HG02840 (cell line): ENCODE results near the gene TAF11L12.
"Not testable (repeated sequence)": the region's sequence is repeated elsewhere in the genome, so short reads cannot be mapped to it uniquely, and the experiment has no call there.

ENCODE experiments used
- ATAC-seq: cut with Tn5 transposase; IDR thresholded peaks from one replicate; pipeline ENCODE4 v1.9.1; 2021; ENCODE audit warnings: mild to moderate bottlenecking, moderate library complexity, moderate number of reproducible peaks; ENCODE audit not compliant: unreplicated experiment, low FRiP score

TAF11L12 gene

GRCh38 chr5:17610092-17610491 lies at the start of gene TAF11L12:
Gene TAF11L12 (plus strand): TSS chr5:17610392.
- not testable (repeated sequence) for ATAC-seq

GRCh38 chr5:17585658-17586057 lies 24.5 kb upstream of the TAF11L12 start, which contains the start of gene TAF11L7:
Gene TAF11L7 (minus strand): TSS chr5:17585758.
- ATAC-seq: not testable (repeated sequence)

GRCh38 chr5:17590860-17591259 lies 19.3 kb upstream of the TAF11L12 start, which contains the start of gene TAF11L8:
Gene TAF11L8 (minus strand): TSS chr5:17590960.
- not testable (repeated sequence) for ATAC-seq

- not testable (repeated sequence) for ATAC-seq
Measured at GRCh38 chr5:17594255-17594654, 15.9 kb upstream of the TAF11L12 start, which contains the start of gene TAF11L9. Gene TAF11L9 (minus strand): TSS chr5:17594394.

- ATAC-seq: not testable (repeated sequence)
Measured at GRCh38 chr5:17597728-17598127, 12.5 kb upstream of the TAF11L12 start, which contains the start of gene TAF11L10. Gene TAF11L10 (minus strand): TSS chr5:17597828.

GRCh38 chr5:17603880-17604279 lies 6.3 kb upstream of the TAF11L12 start, which contains the start of gene TAF11L11:
Gene TAF11L11 (plus strand): TSS chr5:17604183.
- not testable (repeated sequence) for ATAC-seq

- ATAC-seq: no peak
Measured at GRCh38 chr5:17604951-17605350, 5.2 kb upstream of the TAF11L12 start.

GRCh38 chr5:17607461-17607860 lies 2.7 kb upstream of the TAF11L12 start:
- ATAC-seq: not testable (repeated sequence)

GRCh38 chr5:17614872-17615605 lies 4.8 kb downstream of the TAF11L12 start:
- ATAC-seq: no peak

GRCh38 chr5:17619354-17619753 lies 9.2 kb downstream of the TAF11L12 start:
- ATAC-seq: no peak

- no peak for ATAC-seq
Measured at GRCh38 chr5:17620627-17621026, 10.4 kb downstream of the TAF11L12 start.

GRCh38 chr5:17625686-17626085 lies 15.5 kb downstream of the TAF11L12 start:
- ATAC-seq: no peak

GRCh38 chr5:17631788-17632187 lies 21.6 kb downstream of the TAF11L12 start, which contains the start of gene TAF11L13:
Gene TAF11L13 (plus strand): TSS chr5:17632088.
- not testable (repeated sequence) for ATAC-seq

GRCh38 chr5:17634160-17634559 lies 24.0 kb downstream of the TAF11L12 start, which contains the start of gene TAF11L14:
Gene TAF11L14 (plus strand): TSS chr5:17634460.
- no peak for ATAC-seq

- ATAC-seq: not testable (repeated sequence)
Measured at GRCh38 chr5:17649232-17649631, 39.0 kb downstream of the TAF11L12 start.

GRCh38 chr5:17655201-17655759 lies 45.1 kb downstream of the TAF11L12 start:
- ATAC-seq: not testable (repeated sequence)

- ATAC-seq: no peak
Measured at GRCh38 chr5:17655921-17656320, 45.7 kb downstream of the TAF11L12 start.
